HG03064 (cell line): ENCODE results near the gene N4BP2L1.
"Not testable (repeated sequence)": the region's sequence is repeated elsewhere in the genome, so short reads cannot be mapped to it uniquely, and the experiment has no call there.

Experiments used
- ATAC-seq: cut with Tn5 transposase; IDR thresholded peaks from one replicate; pipeline ENCODE4 v1.9.1; 2021; ENCODE audit warnings: low read depth; ENCODE audit not compliant: unreplicated experiment

The N4BP2L1 gene

DNA sequence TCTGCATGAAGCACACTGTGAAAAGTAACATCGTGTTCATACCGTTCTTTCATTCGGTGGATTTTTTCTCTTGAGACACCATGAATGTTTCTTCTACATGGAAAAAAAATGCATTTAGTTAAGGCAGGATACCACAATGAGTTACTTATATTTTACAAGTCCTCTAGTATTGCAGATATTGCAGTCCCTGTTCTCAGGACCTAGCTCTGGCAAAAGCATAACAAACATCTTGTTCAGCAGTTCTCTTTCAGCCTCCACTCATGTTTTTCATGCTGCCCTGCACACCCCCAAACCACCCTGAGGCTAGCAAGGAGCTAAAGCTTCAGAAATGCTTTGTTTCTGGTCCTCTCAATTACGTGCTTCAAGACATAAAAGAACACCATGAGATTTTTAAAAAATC is 24.8 kb downstream of the N4BP2L1 start:
- ATAC-seq: no peak

- ATAC-seq: no peak
Observed at GRCh38 chr13:32391101-32391619, 36.8 kb downstream of the N4BP2L1 start.

- ATAC-seq: no peak
Observed at GRCh38 chr13:32390484-32390883, 37.4 kb downstream of the N4BP2L1 start.

GRCh38 chr13:32390048-32390447 is 37.9 kb downstream of the N4BP2L1 start:
- ATAC-seq: no peak

- no peak for ATAC-seq
Observed at GRCh38 chr13:32385410-32385809, 42.5 kb downstream of the N4BP2L1 start.

GRCh38 chr13:32384702-32385101 is 43.2 kb downstream of the N4BP2L1 start:
- no peak for ATAC-seq

DNA sequence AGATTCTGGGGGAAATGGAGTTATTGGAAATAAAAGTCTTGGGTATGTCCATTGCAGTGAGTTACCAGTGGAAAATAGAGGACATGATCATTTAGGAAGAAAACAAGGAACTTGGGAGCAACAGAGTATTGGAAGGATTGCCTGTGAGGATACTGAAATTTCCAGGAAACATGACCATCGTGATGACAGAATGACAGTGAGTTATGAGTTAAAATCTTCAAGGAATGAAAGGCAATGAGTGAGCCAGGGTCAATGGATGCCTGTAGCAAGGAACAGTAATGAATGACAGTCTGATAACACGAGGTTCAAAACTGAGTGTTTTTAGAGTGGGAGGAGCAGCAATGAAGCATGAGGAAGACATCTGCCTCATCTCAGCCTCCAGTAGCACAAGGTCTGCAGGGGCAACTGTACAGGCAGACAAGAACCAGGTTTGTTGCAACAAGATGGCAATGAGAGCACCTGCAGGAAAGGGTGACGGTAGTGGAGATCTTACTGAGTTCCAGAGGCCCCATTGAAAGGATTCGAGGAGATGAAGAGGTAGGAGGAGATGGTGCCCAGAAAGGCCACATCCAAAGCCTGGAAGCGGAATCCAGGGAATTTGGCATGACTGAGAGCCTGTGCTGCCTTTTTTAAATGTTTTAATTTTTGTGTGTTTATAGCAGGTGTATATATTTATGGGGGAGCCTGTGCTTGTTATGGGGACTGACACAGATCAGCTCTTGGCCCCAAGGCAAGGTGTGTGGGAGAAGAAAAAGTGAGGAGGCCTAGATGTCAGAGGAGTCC is 43.9 kb downstream of the N4BP2L1 start:
- no peak for ATAC-seq

DNA sequence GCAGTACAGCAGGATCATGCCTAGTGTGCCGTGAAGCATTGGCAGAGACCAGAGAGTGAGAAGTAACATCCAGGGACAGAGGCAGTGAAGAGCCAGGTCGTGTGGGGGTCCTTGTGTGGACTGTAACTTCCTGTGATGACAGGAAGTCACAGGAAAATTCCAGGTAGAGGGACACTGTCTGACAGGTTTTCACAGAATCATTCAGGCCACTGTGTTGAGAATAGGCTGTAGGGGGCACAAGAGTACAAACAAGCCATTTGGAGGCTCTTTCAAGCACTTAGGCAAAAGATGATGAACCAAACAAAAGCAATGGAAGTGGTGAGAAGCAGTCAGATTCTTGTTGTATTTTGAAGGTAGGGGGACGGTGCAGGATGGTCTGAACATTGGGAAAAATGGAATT is 46.4 kb downstream of the N4BP2L1 start:
- no peak for ATAC-seq

- ATAC-seq: no peak
Observed at GRCh38 chr13:32378012-32378411, 49.9 kb downstream of the N4BP2L1 start.

GRCh38 chr13:32376642-32377415 is 51.1 kb downstream of the N4BP2L1 start:
- no peak for ATAC-seq

DNA sequence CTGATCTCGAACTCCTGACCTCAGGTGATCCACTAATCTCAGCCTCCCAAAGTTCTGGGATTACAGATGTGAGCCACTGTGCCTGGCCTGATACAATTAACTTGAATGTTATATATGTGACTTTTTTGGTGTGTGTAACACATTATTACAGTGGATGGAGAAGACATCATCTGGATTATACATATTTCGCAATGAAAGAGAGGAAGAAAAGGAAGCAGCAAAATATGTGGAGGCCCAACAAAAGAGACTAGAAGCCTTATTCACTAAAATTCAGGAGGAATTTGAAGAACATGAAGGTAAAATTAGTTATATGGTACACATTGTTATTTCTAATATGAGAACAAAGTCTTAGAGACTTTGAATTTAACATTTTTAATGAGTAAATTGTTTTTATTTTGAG is 57.1 kb downstream of the N4BP2L1 start:
- no peak for ATAC-seq

DNA sequence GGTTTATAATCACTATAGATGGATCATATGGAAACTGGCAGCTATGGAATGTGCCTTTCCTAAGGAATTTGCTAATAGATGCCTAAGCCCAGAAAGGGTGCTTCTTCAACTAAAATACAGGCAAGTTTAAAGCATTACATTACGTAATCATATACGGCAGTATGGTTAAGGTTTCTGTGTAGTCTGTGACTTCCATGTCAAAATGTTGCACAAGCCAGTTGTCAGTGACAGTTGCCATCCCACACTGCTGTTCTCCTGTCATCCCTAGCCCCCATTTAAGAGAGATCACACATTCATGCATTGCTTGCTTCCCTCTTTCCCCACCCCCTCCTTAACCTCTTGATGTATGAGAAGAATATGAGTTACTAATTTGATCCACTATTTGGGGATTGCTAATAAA is 65.4 kb downstream of the N4BP2L1 start:
- ATAC-seq: no peak

GRCh38 chr13:32355935-32356334 is 72.0 kb downstream of the N4BP2L1 start:
- ATAC-seq: not testable (repeated sequence)

DNA sequence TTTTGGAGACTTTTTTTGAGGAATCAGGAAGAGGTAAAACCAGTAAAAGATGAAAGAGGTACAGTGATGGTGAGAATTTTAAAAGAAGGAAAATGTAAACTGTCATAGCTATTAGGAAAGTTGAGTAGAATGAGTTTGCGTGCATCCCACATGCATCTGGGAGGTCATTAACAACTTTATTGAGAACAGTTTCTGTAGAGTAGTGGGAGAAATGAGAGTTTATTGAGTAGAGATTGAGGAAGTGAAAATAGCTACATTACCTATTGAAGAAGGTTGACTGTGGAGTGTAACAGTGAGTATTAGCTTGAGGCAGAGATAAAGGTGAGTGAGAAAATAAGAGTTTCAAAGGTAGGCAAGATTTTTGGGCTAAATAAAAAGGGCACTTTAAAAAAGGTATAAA is 73.9 kb downstream of the N4BP2L1 start:
- ATAC-seq: peak; percentile 61

GRCh38 chr13:32350839-32351441 is 77.0 kb downstream of the N4BP2L1 start:
- not testable (repeated sequence) for ATAC-seq
